CD4-positive, alpha-beta T cell treated with Interferon alpha-2 for 1 hour (primary cell): ENCODE data around the gene CABYR.

Experiments
- DNase-seq, 2 donors: peaks; one replicate each; pipeline ENCODE4 v3.0.0-alpha.2; 2020 to 2022

Gene CABYR

DNA sequence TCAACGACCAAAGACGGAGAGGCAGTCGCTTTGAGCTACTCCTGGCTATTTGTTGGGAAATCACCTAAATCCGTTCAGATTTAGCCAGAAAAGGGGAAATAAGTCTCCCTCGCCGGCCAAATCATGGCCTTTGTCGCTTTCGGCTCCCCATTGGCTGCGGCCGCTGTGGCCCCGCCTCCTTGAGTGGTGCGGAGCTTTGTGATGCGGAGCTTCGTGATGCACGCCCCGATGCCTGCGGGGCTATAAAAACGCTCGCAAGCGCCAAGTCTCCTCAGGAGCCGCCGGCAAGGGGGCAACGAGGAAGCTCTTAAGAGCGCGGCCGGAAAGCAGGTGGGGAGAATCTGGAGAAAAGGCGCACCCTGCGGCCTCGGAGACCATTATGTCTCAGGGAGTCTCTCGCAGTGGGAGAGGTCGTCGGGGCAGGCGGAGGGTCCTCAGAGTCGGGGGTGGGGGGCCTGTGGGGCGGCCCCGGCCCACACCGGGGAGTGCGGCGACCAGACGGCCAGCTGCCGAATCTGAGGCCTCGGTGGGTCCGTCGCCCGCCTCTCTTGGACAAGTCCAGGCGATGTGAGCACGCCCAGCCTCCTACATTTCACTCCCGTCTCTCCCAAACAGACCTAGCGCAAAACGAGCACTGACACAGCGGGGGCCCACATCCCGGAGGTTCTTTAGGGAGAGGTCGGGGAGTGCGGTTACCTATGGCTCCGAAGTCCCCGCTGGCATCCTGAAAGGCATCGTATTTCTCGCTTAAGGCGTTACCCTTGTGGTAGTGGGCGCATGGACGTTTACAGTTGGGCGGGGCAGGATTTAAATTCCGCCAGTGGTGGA lies at the start of gene CABYR:
Gene CABYR, plus strand, starts transcription at position 274 of the 828 bp plus-strand sequence. CDS start 4,053 bp downstream, outside the sequence.
- DNase-seq, result peak; percentile 87

GRCh38 chr18:24089076-24089475 lies 49.8 kb upstream of the CABYR start:
- no peak for DNase-seq

GRCh38 chr18:24089515-24090337 lies 49.1 kb upstream of the CABYR start:
- no peak for DNase-seq

- no peak for DNase-seq
Observed at GRCh38 chr18:24090876-24091275, 48.0 kb upstream of the CABYR start.

- no peak for DNase-seq
Observed at GRCh38 chr18:24094561-24094960, 44.3 kb upstream of the CABYR start.

DNA sequence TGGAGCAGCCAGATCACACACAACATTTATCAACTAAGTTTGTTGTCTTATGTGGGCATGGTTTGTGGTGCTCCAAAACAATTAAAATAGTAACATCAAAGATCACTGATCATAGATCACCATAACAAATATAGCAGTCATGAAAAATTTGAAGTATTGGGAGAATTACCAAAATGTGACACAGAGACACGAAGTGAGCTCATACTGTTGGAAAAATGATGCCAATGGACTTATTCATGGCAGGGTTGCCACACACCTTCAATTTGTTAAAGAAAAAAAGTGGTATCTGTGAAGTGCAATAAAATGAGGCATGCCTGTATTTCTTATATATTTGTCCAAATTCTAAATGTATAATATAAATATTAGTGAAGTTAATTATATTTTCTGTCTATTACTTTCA lies 42.9 kb upstream of the CABYR start:
- no peak for DNase-seq

DNA sequence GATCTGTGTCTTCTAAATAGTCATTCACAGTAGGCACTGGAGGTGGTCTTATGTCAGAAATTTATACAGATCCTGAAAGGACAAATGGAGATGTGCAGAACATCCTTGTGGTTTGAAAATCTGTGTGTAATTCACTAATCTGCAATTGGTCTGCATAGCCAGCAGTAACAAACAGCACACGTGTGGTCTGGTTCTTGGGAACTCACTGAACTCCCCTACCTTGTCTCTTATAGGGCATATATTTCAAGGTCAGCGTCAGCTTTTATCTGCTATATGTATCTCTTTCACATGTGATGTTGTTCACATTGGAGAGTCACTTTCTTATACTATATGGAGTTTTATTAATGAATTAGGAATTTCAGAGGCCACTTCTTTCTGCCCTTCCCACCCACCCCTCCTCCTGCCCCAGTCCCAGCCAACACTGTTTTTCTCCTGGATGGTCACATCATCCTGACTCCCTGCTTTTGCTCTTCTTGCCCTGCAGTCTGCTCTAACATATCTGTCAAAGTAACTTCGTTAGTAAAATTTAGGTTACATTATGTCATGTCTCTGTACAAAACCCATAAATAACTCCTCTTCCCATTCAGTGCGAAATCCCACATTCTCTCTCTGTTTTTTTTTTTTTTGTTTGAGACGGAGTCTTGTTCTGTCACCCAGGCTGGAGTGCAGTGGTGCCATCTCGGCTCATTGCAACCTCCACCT lies 35.4 kb upstream of the CABYR start:
- DNase-seq, result no peak

- no peak for DNase-seq
Observed at GRCh38 chr18:24104486-24104885, 34.4 kb upstream of the CABYR start.

DNA sequence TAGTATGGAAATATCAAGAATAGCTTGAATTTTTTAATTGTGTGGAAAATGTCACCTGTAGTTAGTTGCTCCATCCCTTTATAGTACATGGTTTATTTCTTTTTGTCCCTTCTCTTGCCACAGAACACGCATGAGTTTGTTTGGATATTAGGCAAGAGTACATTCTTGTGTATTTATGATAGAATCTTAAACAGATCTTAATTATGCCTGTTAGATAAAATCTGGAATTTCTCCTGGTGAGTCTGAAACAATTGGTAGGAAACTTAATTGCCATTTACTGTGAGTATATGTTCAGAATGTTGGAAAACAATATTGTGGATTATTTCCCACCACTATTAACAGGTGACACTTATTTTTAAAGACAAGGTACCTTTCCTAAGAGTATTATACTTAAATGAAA lies 30.2 kb upstream of the CABYR start:
- no peak for DNase-seq

DNA sequence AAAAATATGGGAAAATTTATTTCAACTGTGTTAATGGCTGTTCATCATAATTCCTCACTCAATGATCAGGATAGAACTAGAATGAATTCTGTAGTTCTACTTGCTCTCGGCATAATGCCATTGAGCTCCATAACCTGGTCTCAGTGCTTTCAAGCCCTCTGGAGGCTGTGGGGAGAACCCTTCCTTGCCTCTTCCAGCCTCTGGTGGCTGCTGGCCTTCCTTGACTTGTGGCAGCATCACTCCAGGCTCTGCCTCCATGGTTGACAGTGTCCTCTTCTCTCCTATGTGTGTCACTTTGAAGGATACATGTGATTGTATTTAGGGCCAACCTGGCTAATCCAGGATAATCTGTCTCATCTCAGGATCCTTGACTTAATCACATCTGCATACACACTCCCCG lies 26.9 kb upstream of the CABYR start:
- no peak for DNase-seq

DNA sequence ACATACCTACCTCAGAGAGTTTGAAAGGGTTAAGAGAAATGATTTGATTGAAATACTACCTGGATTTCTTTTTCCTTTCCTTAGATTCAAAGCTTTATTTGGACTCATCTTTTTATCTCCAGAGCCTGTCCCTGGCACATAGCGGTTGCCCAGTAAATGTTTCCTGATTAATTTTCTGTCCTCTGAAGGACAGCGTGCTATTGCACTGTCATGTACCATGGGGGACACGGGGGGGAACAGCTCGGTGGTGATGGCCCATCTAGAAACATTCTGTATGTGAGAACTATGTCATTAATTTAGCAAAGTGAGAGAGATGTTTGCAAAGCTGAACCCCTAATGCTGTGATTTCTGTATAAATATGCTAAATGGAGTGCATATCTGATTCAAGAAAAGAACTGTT lies 26.4 kb upstream of the CABYR start:
- no peak for DNase-seq

DNA sequence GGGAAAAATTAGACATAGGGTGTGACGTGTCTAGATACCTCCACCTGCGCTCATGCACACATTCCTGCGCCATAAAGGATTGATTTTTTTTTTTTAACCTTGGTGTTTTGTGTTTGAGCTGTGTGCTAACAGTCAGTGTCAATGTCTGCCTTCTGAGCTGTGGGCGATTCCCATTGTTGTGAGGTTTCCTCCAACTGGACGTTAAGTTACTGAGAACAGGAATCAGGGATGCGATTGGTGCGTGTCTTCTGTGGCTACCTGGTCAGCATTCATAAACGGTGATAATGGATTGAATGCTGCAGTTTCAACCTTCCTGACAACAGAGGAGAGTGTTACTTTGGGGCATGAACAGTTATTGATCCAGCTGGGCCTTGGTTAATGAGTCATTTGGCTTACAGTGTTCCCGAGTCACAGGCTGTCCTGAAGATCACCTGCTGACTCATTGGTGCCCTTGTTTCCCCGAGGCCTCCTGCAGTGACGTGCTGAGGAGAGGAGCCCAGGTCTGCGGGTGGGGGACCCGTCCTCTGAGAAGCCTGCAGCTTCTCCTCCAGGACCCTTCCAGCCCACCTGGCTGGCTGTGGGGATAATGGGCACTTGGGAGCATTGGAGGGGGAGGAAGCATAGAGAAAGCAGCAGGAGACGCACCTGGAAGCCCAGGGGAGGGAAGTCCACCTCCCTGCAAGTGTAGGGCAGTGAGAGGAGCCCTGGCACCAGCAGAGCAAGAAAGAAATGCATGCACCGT lies 25.8 kb upstream of the CABYR start:
- DNase-seq, result no peak

DNA sequence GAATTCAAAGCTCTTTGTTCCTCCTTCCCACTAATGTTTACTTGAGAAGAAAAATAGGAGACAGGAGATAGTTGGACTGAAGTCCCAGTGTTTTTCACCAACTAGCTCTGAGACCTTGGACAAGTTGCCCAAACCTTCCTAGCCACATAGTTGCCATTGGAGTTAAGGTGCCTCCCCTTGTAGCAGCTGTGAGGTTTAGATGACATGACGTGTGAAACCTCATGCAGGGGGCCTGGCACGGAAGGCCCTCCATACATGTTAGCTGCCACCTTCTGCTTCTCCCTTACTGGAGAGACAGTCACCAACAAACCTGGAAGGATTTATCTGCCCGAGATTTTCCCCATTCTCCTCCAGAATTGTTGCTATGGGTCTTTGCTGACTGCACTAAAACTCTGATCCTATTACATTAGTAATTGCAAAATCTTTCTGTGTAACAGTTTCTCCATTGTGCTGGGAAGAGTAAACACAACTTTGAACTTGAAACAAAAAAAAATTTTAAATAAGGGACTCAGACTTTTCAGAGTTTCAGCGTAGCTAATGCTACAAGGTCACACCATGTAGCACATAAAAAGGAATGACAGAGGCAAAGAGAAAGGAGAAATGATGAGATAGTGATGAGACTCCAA lies 23.8 kb upstream of the CABYR start:
- no peak for DNase-seq

- DNase-seq, result no peak
Observed at GRCh38 chr18:24115628-24116027, 23.2 kb upstream of the CABYR start.

DNA sequence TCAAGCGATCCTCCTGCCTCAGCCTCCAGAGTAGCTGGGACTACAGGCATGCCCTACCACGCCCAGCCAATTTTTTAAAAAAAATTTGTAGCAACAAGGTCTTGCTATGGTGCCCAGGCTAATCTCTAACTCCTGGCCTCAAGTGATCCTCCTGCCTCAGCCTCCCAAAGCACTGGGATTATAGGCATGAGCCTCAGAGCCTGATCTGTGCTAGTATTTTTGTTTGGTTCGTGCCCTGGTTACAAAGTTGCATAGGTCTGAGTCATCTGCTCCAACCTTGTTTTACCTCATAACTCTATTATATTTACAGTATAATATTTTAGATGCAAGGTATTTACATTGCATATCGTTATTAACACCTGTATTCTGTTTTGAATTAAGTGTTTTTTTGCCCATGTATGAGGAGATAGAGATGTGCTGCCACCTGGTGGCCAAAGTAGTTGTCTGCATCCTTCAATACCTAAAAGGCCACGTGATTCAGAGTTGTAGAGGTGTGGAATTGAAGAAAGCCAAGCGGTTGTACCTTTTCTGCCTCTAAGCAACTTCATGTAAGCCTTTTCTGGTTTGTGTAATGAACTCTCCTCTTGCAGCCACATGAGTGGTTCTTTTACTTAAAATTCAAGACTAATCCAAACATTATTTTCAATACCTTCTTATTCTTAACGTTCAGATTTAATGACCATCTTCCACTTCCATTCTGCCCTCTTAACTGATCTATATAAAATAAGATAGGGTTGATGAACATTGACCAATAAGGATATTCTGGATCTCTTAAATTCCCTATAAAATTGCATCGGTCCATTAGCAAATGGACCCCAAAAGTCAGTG lies 19.9 kb upstream of the CABYR start:
- DNase-seq, result peak; percentile 74 to 83

DNA sequence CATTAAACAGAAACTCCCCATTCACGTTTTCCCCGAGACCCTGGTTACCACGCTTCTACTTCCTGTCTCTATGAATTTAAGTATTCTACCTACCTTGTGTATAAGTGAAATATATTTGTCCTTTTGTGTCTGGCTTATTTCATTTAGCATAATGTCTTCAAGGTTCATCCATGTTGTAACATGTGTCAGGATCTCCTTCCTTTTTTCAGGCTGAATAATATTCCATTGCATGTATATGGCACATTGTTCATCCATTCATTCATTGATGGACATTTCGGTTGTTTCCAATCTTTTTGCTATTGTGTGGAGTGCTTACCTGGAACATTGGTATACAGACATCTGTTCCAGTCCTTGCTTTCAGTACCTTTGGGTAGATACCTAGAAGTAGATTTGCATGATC lies 18.2 kb upstream of the CABYR start:
- no peak for DNase-seq

DNA sequence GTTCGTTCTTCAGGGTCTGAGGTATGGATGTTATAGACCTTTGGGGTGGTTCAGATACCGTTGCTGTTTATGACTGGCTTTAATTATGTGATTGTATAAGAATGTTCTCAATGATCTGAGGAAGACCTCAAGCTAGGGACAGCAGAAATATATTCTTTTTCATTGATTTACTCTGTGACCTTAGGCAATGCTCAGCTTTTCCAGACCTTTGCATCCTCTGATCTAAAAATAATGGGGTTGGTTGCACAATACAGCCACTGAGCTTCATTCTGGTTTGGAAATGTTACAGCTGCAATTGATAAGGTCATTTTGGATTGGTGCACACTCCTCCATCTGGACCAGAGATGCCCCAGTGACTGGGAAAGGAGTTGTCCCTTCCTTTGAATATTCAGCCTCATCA lies 17.2 kb upstream of the CABYR start:
- DNase-seq, result no peak

DNA sequence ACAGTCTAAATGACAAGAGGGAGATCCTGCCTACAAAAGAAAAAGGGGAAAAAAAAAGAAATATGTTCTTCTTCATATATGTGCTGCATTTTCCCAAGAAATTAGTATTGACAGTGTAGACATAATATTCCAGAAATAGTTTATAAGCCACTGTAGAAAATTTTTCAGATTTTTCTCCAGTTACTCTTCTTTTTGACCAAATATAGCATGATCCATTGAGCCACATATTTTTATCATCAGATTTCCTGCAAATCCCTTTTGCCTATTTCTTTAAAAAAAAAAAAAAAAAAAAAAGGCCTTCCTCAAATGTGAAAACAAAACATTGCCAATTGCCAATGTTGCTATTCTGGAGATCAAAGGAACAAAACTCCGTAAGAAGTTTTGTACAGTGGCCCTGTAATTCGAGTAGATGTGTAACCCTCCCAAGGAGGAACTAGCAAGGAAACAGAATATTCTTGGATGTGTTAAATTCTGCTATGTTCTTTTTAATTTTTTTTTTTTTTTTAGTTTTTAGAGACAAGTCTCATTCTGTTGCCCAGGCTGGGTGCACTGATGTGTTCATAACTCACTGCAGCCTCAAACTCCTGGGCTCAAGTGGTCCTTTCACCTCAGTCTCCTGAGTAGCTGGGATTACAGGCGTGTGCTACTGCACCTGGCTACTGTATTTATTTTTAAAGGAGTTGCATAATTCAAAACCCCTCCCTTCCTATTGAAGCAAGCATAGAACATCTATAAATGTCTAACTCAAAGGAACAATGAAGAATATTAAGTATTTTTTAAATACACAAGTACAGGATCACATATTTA lies 12.5 kb upstream of the CABYR start:
- no peak for DNase-seq

GRCh38 chr18:24127735-24128134 lies 11.1 kb upstream of the CABYR start:
- DNase-seq, result no peak

DNA sequence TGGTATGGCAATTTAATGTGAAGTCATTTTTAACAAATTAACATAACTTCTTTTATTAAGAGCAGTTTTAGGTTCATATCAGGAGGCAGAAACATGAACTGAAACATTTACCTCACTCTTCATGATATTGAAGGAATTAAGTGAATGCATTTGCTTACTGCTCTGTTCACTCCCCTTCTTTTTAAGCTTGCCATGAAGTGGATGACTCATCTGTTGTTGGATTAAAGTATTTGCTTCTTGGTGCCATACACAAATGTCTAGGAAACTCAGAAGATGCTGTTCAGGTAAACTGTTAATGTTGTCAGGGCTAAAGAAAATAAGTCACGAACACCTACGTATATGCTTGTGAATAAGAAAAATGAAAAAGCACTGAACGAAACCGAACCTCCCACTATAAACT lies 10.2 kb upstream of the CABYR start:
- DNase-seq, result no peak

- DNase-seq, result no peak
Observed at GRCh38 chr18:24130494-24130893, 8.4 kb upstream of the CABYR start.
